Psoas muscle (tissue), 8 donors: ENCODE data around the gene MAGI2. TPM values are rescaled to one million over a fixed set of nuclear protein-coding genes. Genes with fewer than 3 reads are reported as not detected.

Experiments used
- ATAC-seq, 4 donors: fragments of 200-7000 bp; cut with Tn5 transposase; one replicate each; pipeline ENCODE4 v1.9.1; 2020; ENCODE audit warnings: moderate library complexity in 3 of 4, mild to moderate bottlenecking in 2 of 4
- DNase-seq, 2 donors: peaks; one replicate each; pipeline ENCODE4 v3.0.0-alpha.2; 2020
- H3K27ac ChIP-seq: fragments of 200-600 bp; one replicate; pipeline ENCODE4 v1.8.0; 2022
- H3K27me3 ChIP-seq, 3 donors: fragments of 200-600 bp in 1 of 3; one replicate each; pipeline versions ENCODE4 v1.6.1 to v1.8.0; 2013 to 2022; ENCODE audit warnings: low read length in 2 of 3, mild to moderate bottlenecking in 2 of 3, moderate library complexity in 1 of 3; ENCODE audit not compliant: insufficient read depth in 3 of 3
- H3K36me3 ChIP-seq, 2 donors: fragments of 200-600 bp in 1 of 2; one replicate each; pipeline versions ENCODE4 v1.6.1 to v1.8.0; 2013 to 2022; ENCODE audit warnings: low read depth in 1 of 2, mild to moderate bottlenecking in 1 of 2, moderate library complexity in 1 of 2; ENCODE audit not compliant: insufficient read depth in 1 of 2
- H3K4me1 ChIP-seq: fragments of 200-600 bp; one replicate; pipeline ENCODE4 v1.8.0; 2022
- H3K4me3 ChIP-seq: fragments of 200-600 bp; one replicate; pipeline ENCODE4 v1.8.0; 2022; ENCODE audit warnings: mild to moderate bottlenecking
- H3K9me3 ChIP-seq: fragments of 200-600 bp; one replicate; pipeline ENCODE4 v1.8.0; 2022
- CTCF ChIP-seq: fragments of 200-600 bp; IDR thresholded peaks from one replicate; pipeline ENCODE4 v1.8.0; 2022; ENCODE audit warnings: antibody characterized with exemption
- WGBS, 3 donors: extraction: QIAGEN DNeasy Blood & Tissue Kit; methylation state at CpG; one replicate each; pipeline versions ENCODE4 v1.1.6 to v1.1.7; 2013; 5-methylcytosine and 5-hydroxymethylcytosine counted together
- intact Hi-C, 2 donors: fragments of 100-400 bp; cut with DNase I; formaldehyde crosslinking; loops; one replicate each; pipeline versions ENCODE4 v1.11.0 to v1.14.2; 2022
- polyA plus RNA-seq, 3 donors: library from polyadenylated mRNA; stranded (reverse); fragments of 200-250 nt; gene quantifications; one replicate each; pipeline ENCODE4 v1.2.3, GENCODE V29; 2013
- total RNA-seq, 4 donors: library from RNA; stranded (reverse); fragmentation: NEBNext Ultra II Directional in 2 of 4; extraction: Animal tissue kit (Norgen Biotek cat#: 25700) in 2 of 4; gene quantifications; one replicate each; pipeline versions ENCODE4 v1.2.1 to v1.2.4, GENCODE V29; 2021 to 2023
- donor health status: healthy with polysubstance abuse.
- donor health status: DM: no; HTN: no; CAD: no; lungs with moderate emphysema.
- donor health status: Bipolar disorder and iron deficiency.
- donor health status: healthy.
- donor health status: DM: yes; HTN: yes; CAD: no.
- donor health status: DM: no; HTN: no; CAD: no.
- donor health status: DM: no; HTN: no; CAD: no.
- donor health status: DM: yes; HTN: yes; CAD: no.

MAGI2 gene
- total and polyA plus RNA-seq, 7 donors, result 0.46 to 2.5 (median 1.4) TPM

- no peaks in the 10 kb centered on the region for H3K27me3 ChIP-seq
- DNase-seq, result no peak
- intact Hi-C loops, result no loop called here
- ATAC-seq, result no peak
- H3K27ac ChIP-seq, result no peak overlapping the region
- TF ChIP-seq CTCF, result no peak
- no peaks in the 10 kb centered on the region for H3K36me3 ChIP-seq
- 57 to 73% (median 67%) methylated on average over 2 of the region's 2 CpGs for WGBS, 3 donors
- no peaks in the 10 kb centered on the region for H3K9me3 ChIP-seq
- no peak overlapping the region for H3K4me3 ChIP-seq
- no peaks in the 10 kb centered on the region for H3K4me1 ChIP-seq
Measured at GRCh38 chr7:78080241-78080640, 1373.2 kb downstream of the MAGI2 start.

- Histone ChIP-seq H3K9me3 (no peaks in the 10 kb centered on the region), H3K36me3 (no peaks in the 10 kb centered on the region), H3K4me1 (no peaks in the 10 kb centered on the region), H3K4me3 (no peak overlapping the region), H3K27ac (no peak overlapping the region), H3K27me3 (no peaks in the 10 kb centered on the region)
- intact Hi-C loops, result no loop called here
- TF ChIP-seq CTCF, result no peak
- ATAC-seq, result no peak
- no peak for DNase-seq
- WGBS, 3 donors, result 66 to 78% (median 75%) methylated on average over 3 of the region's 3 CpGs
Measured at GRCh38 chr7:78074713-78075112, 1378.8 kb downstream of the MAGI2 start.

- ATAC-seq (no peak), DNase-seq (no peak)
- Histone ChIP-seq H3K9me3 (no peaks in the 10 kb centered on the region), H3K27ac (no peak overlapping the region), H3K4me1 (no peaks in the 10 kb centered on the region), H3K4me3 (no peak overlapping the region), H3K36me3 (no peaks in the 10 kb centered on the region), H3K27me3 (no peaks in the 10 kb centered on the region)
- TF ChIP-seq CTCF, result no peak
- intact Hi-C loops, result no loop called here
- WGBS, 3 donors, result 64 to 68% (median 66%) methylated on average over 9 of the region's 9 CpGs
Measured at GRCh38 chr7:78073609-78074382, 1379.7 kb downstream of the MAGI2 start.

GRCh38 chr7:78072201-78072590, 1381.3 kb downstream of the MAGI2 start:
- H3K36me3 ChIP-seq, result no peaks in the 10 kb centered on the region
- ATAC-seq (no peak), DNase-seq (no peak)
- H3K4me3 ChIP-seq, result no peak overlapping the region
- intact Hi-C loops, result no loop called here
- no peaks in the 10 kb centered on the region for H3K9me3 ChIP-seq
- no peak overlapping the region for H3K27ac ChIP-seq
- no peak for TF ChIP-seq CTCF
- no peaks in the 10 kb centered on the region for H3K4me1 ChIP-seq
- no peaks in the 10 kb centered on the region for H3K27me3 ChIP-seq
